HepG2 (cell line): Measurements from ENCODE around the gene TSC22D4. TPM values are rescaled to one million over a fixed set of nuclear protein-coding genes. Genes with fewer than 3 reads are reported as not detected.

Experiments used
- ARNTL ChIP-seq: sonication (generic); formaldehyde crosslinking; IDR thresholded peaks from 2 replicates; pipeline ENCODE4 v1.4.0; 2020; ENCODE audit warnings: mild to moderate bottlenecking, missing genetic modification reagents
- FIP1L1 ChIP-seq: fragments of 200-400 bp; formaldehyde crosslinking; IDR thresholded peaks from 2 replicates; pipeline ENCODE4 v1.6.1; 2018; ENCODE audit warnings: low read depth, mild to moderate bottlenecking, low read length, moderate library complexity, borderline replicate concordance; ENCODE audit not compliant: insufficient read depth
- KDM5A ChIP-seq: fragments of 200-600 bp; sonication (generic); IDR thresholded peaks from 2 replicates; pipeline ENCODE4 v1.7.0; 2018; ENCODE audit warnings: antibody characterized with exemption, mild to moderate bottlenecking, low read length, borderline replicate concordance
- NFIC ChIP-seq: IDR thresholded peaks from 2 replicates; pipeline ENCODE4 v1.6.1; 2012; ENCODE audit warnings: mild to moderate bottlenecking, low read length, inconsistent platforms
- PAF1 ChIP-seq: IDR thresholded peaks from 2 replicates; pipeline ENCODE4 v1.6.1; 2016; ENCODE audit warnings: missing genetic modification reagents, missing compliant biosample characterization
- SAFB2 ChIP-seq: sonication (generic); formaldehyde crosslinking; IDR thresholded peaks from 2 replicates; pipeline ENCODE4 v1.5.1; 2020; ENCODE audit warnings: missing genetic modification reagents, low read depth, mild to moderate bottlenecking, borderline replicate concordance
- TBX2 ChIP-seq: sonication (generic); formaldehyde crosslinking; IDR thresholded peaks from 2 replicates; pipeline ENCODE4 v1.5.0; 2020; ENCODE audit warnings: missing genetic modification reagents, mild to moderate bottlenecking, borderline replicate concordance
- TEAD3 ChIP-seq: optimal IDR thresholded peaks from 2 replicates; pipeline ENCODE3; 2016; ENCODE audit warnings: borderline replicate concordance
- TOPORS ChIP-seq: sonication (generic); formaldehyde crosslinking; IDR thresholded peaks from 2 replicates; pipeline ENCODE4 v1.8.0; 2023; ENCODE audit warnings: mild to moderate bottlenecking, missing genetic modification reagents
- ZBTB21 ChIP-seq: sonication (generic); formaldehyde crosslinking; IDR thresholded peaks from 2 replicates; pipeline ENCODE4 v1.4.0; 2020; ENCODE audit warnings: missing genetic modification reagents
- ZBTB3 ChIP-seq: sonication (generic); formaldehyde crosslinking; IDR thresholded peaks from 2 replicates; pipeline ENCODE4 v1.4.0; 2020; ENCODE audit warnings: low read depth, mild to moderate bottlenecking, moderate library complexity, missing genetic modification reagents, borderline replicate concordance
- ZFX ChIP-seq: sonication (generic); formaldehyde crosslinking; IDR thresholded peaks from 2 replicates; pipeline ENCODE4 v1.4.0; 2020; ENCODE audit warnings: mild to moderate bottlenecking, low read depth, missing genetic modification reagents, moderate library complexity
- ZFY ChIP-seq: sonication (generic); formaldehyde crosslinking; IDR thresholded peaks from 2 replicates; pipeline ENCODE4 v1.4.0; 2020; ENCODE audit warnings: missing genetic modification reagents
- ZNF543 ChIP-seq: sonication (generic); formaldehyde crosslinking; IDR thresholded peaks from 2 replicates; pipeline ENCODE4 v1.4.0; 2020; ENCODE audit warnings: mild to moderate bottlenecking, missing genetic modification reagents
- ZNF556 ChIP-seq: sonication (generic); formaldehyde crosslinking; IDR thresholded peaks from 2 replicates; pipeline ENCODE4 v1.4.0; 2020; ENCODE audit warnings: mild to moderate bottlenecking, missing genetic modification reagents, borderline replicate concordance
- ZNF619 ChIP-seq: sonication (generic); formaldehyde crosslinking; IDR thresholded peaks from 2 replicates; pipeline ENCODE4 v1.4.0; 2020; ENCODE audit warnings: mild to moderate bottlenecking, missing genetic modification reagents
- ZNF782 ChIP-seq: sonication (generic); formaldehyde crosslinking; IDR thresholded peaks from 2 replicates; pipeline ENCODE4 v1.4.0; 2020; ENCODE audit warnings: missing genetic modification reagents, mild to moderate bottlenecking, borderline replicate concordance
- ZSCAN21 ChIP-seq: sonication (generic); formaldehyde crosslinking; IDR thresholded peaks from 2 replicates; pipeline ENCODE4 v1.8.0; 2022; ENCODE audit warnings: mild to moderate bottlenecking, missing genetic modification reagents, moderate library complexity, borderline replicate concordance
- ZZZ3 ChIP-seq: sonication (generic); formaldehyde crosslinking; IDR thresholded peaks from 2 replicates; pipeline ENCODE4 v1.4.0; 2020; ENCODE audit warnings: missing genetic modification reagents, mild to moderate bottlenecking, borderline replicate concordance
- polyA plus RNA-seq, 8 experiments: library from polyadenylated mRNA; depleted of rRNA in 3 of 8; stranded (reverse) in 7 of 8; unstranded in 1 of 8; fragments of >200 nt; fragmentation: Illumina TruSeq in 4 of 8; extraction: Trizol in 4 of 8; gene quantifications; 2 replicates each; pipeline versions ENCODE4 v1.2.1 to v1.2.3, GENCODE V29; 2011 to 2016; ENCODE audit warnings: low read depth in 4 of 8, missing spikeins in 1 of 8, mixed read lengths in 1 of 8; ENCODE audit not compliant: insufficient read depth in 1 of 8
- total RNA-seq, 5 experiments: library from RNA; depleted of rRNA; stranded (reverse); fragments of >200 nt; fragmentation: Illumina TruSeq; extraction: Trizol; gene quantifications; 2 replicates each; pipeline ENCODE4 v1.2.3, GENCODE V29; 2016; ENCODE audit warnings: low read depth in 1 of 5
- TF ChIP-seq, protein P1 (sequence below): sonication (generic); formaldehyde crosslinking; IDR thresholded peaks from 2 replicates; pipeline ENCODE4 v1.8.0; 2022; ENCODE audit warnings: mild to moderate bottlenecking, missing genetic modification reagents, moderate library complexity
- TF ChIP-seq, protein P2 (sequence below): sonication (generic); formaldehyde crosslinking; IDR thresholded peaks from 2 replicates; pipeline ENCODE4 v1.4.0; 2020; ENCODE audit warnings: missing genetic modification reagents
- TF ChIP-seq, protein P3 (sequence below): sonication (generic); formaldehyde crosslinking; conservative IDR thresholded peaks from 2 replicates; pipeline ENCODE4 v1.4.0; 2020; ENCODE audit warnings: missing genetic modification reagents
- TF ChIP-seq, protein P4 (sequence below): IDR thresholded peaks from 2 replicates; pipeline ENCODE4 v1.6.1; 2016; ENCODE audit warnings: missing biosample characterization, missing genetic modification reagents, low read depth
- TF ChIP-seq, protein P5 (sequence below): sonication (generic); formaldehyde crosslinking; IDR thresholded peaks from 2 replicates; pipeline ENCODE4 v1.8.0; 2022; ENCODE audit warnings: low read depth, missing genetic modification reagents

Gene TSC22D4
- total and polyA plus RNA-seq, 2 of the 13 experiments (the other 11 are each of a cell fraction or from before 2014, with no cell fraction given) = 7.7 to 8.7 TPM

DNA sequence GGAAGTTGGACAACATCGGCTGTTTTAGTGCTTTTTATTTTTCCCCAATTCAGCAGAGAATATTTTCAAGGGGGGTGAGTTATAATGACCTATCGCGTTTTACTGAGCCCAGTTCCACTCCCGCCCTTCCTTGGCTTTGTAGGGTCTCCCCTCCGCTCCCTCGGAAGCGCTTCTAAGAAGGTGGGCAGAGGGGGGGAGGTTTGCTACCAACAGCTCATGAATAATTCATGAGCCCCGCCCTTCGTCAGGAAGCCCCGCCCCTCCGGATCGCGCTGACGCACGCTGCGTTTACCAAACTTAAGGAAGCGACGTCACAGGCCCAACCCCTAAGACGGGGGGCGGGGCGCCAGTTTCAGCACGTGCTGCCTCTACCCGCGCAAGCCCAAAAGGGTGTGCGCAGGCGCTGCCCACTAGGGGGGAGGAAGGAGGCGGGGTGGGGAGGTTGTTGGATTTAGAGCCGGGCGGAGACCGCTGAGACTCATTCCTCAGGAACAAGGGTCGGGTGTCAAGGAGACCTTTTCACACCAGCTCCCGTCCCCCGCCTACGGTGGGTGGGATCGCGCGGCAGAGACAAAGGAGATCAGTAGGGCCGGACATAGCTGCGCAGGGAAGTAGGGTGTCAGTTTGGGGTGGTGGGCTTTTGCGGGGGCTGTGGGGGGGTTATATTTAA, 49.9 kb downstream of the TSC22D4 start (continued):
- TF ChIP-seq ZZZ3 (no peak), ZNF619 (no peak; the same call in 1 of the 2 replicates), ZFY (CRISPR knock-in tag) (no peak), ZFX (CRISPR knock-in tag) (no peak; the same call in 1 of the 2 replicates), ZBTB21 (CRISPR knock-in tag) (peak; percentile 93), ARNTL (peak; percentile 91), TBX2 (CRISPR knock-in tag) (0 out of 2 replicates have a peak, but pooled peaks have one; percentile 18), FIP1L1 (no peak), TOPORS (CRISPR knock-in tag) (no peak), KDM5A (peak; percentile 46; the same call in 1 of the 2 replicates), PAF1 (CRISPR knock-in tag) (no peak), ZNF556 (CRISPR knock-in tag) (peak; percentile 18; the same call in 1 of the 2 replicates), NFIC (no peak), ZBTB3 (CRISPR knock-in tag) (peak; percentile 34; the same call in 1 of the 2 replicates), ZSCAN21 (CRISPR knock-in tag) (peak; percentile 53), SAFB2 (CRISPR knock-in tag) (no peak; the same call in 1 of the 2 replicates), TEAD3 (CRISPR knock-in tag) (peak; percentile 47), ZNF543 (no peak; the same call in 1 of the 2 replicates), ZNF782 (CRISPR knock-in tag) (0 out of 2 replicates have a peak, but pooled peaks have one; percentile 30)
- TF ChIP-seq, protein P1, sequence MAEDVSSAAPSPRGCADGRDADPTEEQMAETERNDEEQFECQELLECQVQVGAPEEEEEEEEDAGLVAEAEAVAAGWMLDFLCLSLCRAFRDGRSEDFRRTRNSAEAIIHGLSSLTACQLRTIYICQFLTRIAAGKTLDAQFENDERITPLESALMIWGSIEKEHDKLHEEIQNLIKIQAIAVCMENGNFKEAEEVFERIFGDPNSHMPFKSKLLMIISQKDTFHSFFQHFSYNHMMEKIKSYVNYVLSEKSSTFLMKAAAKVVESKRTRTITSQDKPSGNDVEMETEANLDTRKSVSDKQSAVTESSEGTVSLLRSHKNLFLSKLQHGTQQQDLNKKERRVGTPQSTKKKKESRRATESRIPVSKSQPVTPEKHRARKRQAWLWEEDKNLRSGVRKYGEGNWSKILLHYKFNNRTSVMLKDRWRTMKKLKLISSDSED (CRISPR knock-in tag) = no peak
- TF ChIP-seq, protein P2, sequence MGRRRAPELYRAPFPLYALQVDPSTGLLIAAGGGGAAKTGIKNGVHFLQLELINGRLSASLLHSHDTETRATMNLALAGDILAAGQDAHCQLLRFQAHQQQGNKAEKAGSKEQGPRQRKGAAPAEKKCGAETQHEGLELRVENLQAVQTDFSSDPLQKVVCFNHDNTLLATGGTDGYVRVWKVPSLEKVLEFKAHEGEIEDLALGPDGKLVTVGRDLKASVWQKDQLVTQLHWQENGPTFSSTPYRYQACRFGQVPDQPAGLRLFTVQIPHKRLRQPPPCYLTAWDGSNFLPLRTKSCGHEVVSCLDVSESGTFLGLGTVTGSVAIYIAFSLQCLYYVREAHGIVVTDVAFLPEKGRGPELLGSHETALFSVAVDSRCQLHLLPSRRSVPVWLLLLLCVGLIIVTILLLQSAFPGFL (CRISPR knock-in tag) = no peak
- TF ChIP-seq, protein P3, sequence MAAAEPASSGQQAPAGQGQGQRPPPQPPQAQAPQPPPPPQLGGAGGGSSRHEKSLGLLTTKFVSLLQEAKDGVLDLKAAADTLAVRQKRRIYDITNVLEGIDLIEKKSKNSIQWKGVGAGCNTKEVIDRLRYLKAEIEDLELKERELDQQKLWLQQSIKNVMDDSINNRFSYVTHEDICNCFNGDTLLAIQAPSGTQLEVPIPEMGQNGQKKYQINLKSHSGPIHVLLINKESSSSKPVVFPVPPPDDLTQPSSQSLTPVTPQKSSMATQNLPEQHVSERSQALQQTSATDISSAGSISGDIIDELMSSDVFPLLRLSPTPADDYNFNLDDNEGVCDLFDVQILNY (CRISPR knock-in tag) = no peak
- TF ChIP-seq, protein P4, sequence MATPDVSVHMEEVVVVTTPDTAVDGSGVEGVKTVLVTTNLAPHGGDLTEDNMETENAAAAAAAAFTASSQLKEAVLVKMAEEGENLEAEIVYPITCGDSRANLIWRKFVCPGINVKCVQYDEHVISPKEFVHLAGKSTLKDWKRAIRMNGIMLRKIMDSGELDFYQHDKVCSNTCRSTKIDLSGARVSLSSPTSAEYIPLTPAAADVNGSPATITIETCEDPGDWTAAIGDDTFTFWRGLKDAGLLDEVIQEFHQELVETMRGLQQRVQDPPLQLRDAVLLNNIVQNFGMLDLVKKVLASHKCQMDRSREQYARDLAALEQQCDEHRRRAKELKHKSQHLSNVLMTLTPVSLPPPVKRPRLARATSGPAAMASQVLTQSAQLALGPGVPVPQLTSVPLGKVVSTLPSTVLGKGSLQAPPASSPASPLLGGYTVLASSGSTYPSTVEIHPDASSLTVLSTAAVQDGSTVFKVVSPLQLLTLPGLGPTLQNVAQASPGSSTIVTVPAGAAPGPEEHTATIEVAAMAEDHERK = peak; percentile 75
- TF ChIP-seq, protein P5, sequence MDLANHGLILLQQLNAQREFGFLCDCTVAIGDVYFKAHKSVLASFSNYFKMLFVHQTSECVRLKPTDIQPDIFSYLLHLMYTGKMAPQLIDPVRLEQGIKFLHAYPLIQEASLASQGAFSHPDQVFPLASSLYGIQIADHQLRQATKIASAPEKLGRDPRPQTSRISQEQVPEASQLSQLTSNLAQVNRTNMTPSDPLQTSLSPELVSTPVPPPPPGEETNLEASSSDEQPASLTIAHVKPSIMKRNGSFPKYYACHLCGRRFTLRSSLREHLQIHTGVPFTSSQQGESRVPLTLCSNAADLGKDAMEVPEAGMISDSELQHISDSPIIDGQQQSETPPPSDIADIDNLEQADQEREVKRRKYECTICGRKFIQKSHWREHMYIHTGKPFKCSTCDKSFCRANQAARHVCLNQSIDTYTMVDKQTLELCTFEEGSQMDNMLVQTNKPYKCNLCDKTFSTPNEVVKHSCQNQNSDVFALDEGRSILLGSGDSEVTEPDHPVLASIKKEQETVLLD (CRISPR knock-in tag) = peak; percentile 76
